ENCODE data around the gene LAMC3.

Gene LAMC3

DNA sequence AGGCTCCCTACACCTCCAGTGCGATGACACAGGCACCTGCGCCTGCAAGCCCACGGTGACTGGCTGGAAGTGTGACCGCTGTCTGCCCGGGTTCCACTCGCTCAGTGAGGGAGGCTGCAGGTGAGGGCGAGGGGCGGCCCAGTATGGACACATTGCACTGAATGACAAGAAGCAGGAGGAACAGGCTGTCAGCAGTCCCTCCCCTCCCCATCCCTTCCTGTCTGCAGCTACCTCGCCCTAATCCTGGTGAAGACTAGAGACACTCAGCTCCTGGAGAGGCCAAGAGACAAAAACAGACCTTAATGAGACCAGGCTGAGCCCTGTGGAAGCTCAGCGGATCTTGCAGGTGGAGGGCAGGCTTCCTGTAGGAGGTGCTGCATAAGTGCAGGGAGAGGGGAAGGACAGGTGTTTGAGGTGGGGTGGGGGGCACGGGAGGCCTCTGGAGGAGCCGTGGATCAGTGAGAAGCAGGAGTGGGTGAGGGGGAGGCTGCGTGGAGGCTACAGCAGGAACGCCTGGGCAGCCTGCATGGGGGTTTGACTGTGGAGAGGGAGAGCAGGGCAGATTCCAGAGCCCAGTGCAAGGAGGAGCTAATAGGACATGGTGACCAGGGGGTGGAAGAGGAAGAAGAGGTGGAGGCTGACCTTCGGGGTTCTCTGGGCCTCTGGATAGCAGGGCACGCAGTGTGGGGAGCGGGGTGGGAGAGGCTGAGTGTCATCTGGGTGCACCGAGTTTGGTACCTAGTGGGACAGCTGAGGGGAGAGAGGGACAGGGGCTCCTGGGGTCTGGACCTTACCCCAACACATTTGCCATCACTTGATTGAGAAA lies 30.4 kb downstream of the LAMC3 start:
- no peak overlapping the region for H3K4me3 ChIP-seq (ENCODE audit: low read depth, low read length)

DNA sequence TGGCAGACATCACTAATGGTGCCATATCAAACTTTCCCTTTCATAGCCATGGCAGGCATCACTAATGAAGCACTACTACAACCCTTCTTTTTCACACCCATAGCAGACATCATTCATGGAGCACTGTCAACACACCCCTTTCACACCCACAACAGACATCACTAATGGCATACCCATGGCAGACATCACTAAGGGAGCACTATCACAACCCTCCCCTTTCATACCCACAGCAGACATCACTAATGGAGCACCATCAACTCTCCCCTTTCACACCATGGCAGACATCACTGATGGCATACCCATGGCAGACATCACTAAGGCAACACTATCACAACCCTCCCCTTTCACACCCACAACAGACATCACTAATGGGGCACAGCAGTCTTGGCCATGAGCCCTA lies 33.7 kb downstream of the LAMC3 start:
- no peak overlapping the region for H3K4me3 ChIP-seq (ENCODE audit: low read depth, low read length)

DNA sequence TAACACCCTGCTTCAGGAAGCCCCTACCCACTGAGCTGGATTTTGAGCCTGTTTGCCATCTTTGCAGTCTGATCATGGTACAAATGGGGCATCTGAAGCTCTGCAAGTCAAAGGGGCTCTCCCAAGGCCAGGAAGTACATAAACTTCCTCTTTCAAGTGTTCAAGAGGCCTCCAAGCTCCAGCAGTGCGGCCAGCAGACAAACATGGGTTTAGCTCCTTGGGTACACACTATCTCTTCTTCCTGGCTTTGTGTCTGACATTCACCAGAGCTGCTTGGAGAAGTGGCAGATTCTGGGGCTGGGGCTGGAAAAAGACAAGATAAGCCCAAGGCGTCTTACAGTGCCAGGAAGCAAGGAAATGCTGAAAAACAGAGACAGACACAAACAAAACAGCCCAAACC lies 34.1 kb downstream of the LAMC3 start:
- no peak overlapping the region for H3K4me3 ChIP-seq (ENCODE audit: low read depth, low read length)

- H3K4me3 ChIP-seq (ENCODE audit: low read depth, low read length): no peak overlapping the region
These were observed 34.7 kb downstream of the LAMC3 start for GRCh38 chr9:131043646-131044045.

DNA sequence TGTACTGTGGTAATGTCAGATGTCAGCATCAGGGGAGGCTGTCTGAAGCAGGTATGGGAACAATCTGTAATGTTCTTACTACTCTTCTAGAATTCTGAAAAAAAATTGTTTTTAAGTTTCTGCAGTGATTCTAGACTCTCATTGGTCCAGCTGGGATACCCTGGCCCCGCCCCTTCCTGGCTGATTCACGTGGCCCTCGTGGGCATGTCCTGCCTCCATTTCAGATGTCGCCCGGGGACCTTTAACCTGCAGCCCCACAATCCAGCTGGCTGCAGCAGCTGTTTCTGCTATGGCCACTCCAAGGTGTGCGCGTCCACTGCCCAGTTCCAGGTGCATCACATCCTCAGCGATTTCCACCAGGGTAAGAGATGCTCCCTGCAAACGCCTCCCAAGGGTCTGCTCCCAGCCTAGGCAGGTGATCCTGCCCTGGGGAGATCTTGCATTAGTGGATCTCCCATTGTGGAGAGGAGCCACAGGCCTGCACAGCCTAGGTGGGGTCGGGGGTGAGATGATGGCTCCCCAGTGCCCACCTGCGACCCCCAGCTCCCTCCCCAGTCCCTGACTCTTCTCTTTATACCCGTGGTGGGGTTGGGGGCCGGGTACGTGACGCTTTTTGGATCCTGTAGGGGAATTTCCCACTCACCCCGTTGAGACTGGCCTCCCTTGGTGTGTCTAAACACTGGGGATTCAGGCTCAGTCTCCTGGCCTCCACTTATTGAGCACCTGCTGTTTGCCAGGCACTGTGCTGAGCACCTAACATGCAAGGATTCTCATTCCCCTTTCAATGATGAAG lies 36.5 kb downstream of the LAMC3 start:
- no peak overlapping the region for H3K4me3 ChIP-seq (ENCODE audit: low read depth, low read length)

GRCh38 chr9:131046093-131046380 lies 37.1 kb downstream of the LAMC3 start:
- no peak overlapping the region for H3K4me3 ChIP-seq (ENCODE audit: low read depth, low read length)

GRCh38 chr9:131046581-131047202 lies 37.7 kb downstream of the LAMC3 start:
- no peak overlapping the region for H3K4me3 ChIP-seq (ENCODE audit: low read depth, low read length)

- H3K4me3 ChIP-seq (ENCODE audit: low read depth, low read length): no peak overlapping the region
These were observed 39.4 kb downstream of the LAMC3 start for GRCh38 chr9:131048332-131048731.

- H3K4me3 ChIP-seq (ENCODE audit: low read depth, low read length): no peak overlapping the region
These were observed 39.8 kb downstream of the LAMC3 start for GRCh38 chr9:131048820-131049219.

- no peak overlapping the region for H3K4me3 ChIP-seq (ENCODE audit: low read depth, low read length)
These were observed 41.1 kb downstream of the LAMC3 start for GRCh38 chr9:131049829-131050715.

DNA sequence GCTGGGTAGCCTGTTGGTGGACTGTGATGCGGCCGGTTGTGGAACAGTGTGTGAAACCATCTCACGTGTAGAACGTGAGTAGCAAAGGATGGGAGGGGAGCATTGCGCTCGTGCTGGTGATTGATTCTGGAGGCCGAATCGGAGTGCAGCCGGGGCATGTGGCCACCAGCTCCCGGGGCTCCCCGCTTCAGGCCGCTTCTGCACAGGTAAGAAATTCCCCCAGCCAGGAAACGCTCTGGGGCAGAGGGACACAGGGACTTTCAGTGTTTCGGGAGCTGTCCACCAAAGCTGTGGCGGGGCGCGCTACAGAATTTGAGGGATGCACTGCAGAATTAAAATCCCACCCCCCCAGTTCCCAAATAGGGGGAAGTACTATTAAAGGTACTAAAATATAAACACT lies 41.9 kb downstream of the LAMC3 start:
- no peak overlapping the region for H3K4me3 ChIP-seq (ENCODE audit: low read depth, low read length)

DNA sequence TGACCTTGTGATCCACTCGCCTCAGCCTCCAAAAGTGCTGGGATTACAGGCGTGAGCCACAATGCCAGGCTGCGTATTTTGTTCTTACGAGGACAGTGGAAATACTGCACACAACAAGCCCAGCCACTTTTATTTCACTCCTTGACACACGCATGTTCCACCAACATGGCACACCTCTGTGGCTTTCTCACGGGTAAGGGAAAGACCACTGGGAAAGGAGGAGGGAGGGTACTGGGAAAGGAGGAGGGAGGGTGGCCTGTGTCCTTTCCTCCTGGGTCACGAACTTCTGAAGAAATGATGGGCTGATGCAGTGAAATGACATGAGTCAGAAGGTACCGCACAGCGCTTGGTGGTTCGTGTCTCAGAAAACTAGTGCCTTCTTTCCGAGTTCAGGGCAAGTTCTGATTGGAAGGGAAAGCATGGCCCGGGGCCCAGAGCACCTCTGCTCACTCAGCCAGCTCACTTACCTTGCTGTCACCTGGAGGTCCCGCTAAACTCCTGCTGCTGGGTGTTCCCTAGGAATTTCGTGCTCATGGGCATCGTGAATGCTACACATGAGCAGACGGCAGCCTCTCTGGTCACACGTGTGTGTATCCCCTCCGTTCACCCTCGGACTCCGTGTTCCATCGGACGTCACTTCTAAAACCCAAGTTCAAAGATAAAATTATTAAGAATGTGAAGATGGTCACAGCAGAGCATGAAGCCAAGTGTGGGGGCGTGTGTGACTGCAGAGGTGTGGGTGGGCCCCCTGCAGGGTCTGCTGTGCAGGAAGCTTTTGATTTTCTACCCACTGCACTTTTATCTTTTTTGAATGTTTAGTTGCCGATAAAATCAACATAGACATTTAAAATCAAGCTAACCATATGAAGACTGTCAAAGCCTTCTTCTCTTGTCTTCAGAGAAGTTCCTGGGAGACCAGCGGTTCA lies 42.9 kb downstream of the LAMC3 start:
- H3K4me3 ChIP-seq (ENCODE audit: low read depth, low read length): no peak overlapping the region

DNA sequence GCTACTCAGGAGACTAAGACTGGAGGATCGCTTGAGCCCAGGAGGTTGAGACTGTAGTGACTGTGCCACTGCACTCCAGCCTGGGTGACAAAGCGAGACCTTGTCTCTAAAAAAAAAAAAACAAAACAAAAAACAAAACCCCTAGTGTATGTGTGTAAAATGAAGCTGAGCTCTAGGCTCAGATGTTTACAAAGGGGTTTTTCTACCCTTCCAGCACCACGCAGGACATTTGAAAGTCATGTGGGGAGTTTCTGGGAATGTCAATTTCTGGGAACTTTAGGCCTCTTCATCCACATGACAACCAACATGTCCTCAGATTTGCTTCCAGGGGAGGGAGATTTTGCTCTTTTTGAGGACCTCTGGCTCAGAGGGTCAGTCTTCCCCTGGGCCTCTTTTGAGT lies 44.9 kb downstream of the LAMC3 start:
- no peak overlapping the region for H3K4me3 ChIP-seq (ENCODE audit: low read depth, low read length)

DNA sequence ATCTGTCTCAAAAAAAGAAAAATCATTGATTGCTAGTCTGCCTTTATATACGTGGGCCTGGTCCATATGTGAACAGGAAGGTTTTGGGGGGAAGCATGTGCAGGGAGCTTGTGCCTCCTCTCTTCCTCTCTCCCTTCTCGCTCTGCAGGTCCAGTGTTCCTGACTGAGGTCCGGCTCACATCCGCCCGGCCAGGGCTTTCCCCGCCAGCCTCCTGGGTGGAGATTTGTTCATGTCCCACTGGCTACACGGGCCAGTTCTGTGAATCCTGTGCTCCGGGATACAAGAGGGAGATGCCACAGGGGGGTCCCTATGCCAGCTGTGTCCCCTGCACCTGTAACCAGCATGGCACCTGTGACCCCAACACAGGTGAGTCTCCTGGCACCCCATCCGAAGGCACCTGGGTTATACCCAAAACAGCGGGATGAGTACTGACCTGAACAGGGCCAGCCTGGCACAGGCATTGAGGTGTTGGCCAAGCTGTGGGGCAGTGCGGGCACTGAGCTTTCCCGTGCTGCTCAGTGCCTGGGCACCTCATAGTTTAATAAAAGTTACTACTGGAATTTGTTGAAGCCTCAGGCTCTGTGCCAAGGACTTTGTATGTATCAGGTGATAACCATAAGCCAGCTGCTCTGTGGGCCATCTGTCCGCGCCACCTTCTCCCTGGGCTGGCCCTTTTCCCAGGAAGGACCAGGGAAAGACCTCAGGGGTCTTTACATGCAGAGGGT lies 48.0 kb downstream of the LAMC3 start:
- H3K4me3 ChIP-seq (ENCODE audit: low read depth, low read length): no peak overlapping the region

GRCh38 chr9:131060900-131061630 lies 52.1 kb downstream of the LAMC3 start:
- no peak overlapping the region for H3K4me3 ChIP-seq (ENCODE audit: low read depth, low read length)

DNA sequence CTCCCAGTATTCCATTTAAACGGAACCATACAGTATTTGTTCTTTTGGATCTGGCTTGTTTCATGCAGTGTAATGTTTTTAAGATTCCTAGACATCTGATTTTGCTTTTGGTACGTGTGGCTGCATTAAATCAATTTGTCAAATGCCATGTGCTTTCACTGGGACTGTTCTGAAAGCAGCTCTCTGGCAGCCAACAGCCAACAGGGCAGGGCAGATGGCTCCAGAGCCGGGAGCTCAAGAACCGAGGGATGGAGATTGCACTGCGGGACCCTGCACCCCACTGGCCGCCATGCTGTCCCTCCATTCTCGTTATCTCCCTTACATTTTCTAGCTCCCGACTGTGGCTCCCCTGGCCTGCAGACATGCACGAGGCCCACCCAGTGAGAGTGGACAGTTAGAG lies 54.0 kb downstream of the LAMC3 start:
- H3K4me3 ChIP-seq (ENCODE audit: low read depth, low read length): no peak overlapping the region

DNA sequence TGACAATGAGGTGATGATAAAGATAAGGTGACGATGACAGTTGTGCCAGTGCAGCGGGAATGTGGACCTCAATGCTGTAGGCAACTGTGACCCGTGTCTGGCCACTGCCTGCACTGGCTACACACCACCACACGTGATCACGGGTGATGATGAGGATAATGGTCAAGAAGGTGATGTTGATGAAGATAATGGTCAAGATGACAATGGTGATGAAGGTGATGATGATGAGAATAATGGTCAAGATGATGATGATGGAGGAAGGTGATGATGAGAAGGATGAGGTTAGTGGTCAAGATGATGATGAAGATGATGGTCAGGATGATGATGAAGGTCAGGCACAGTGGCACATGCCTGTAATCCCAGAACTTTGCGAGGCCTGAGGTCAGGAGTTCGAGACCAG lies 56.6 kb downstream of the LAMC3 start:
- H3K4me3 ChIP-seq (ENCODE audit: low read depth, low read length): no peak overlapping the region

GRCh38 chr9:131067625-131068024 lies 58.7 kb downstream of the LAMC3 start:
- no peak overlapping the region for H3K4me3 ChIP-seq (ENCODE audit: low read depth, low read length)
